NCI-H510A treated with DMSO at 0.1 percent for 48 hours (cell line): ENCODE measurements around the gene DEPP1.
"Not testable (repeated sequence)": the region's sequence is repeated elsewhere in the genome, so short reads cannot be mapped to it uniquely, and the experiment has no call there.

Experiments
- DNase-seq: peaks from one replicate; lab custom pipeline; 2025; lab: John Stamatoyannopoulos, UW

DEPP1 gene, protein sequence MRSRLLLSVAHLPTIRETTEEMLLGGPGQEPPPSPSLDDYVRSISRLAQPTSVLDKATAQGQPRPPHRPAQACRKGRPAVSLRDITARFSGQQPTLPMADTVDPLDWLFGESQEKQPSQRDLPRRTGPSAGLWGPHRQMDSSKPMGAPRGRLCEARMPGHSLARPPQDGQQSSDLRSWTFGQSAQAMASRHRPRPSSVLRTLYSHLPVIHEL

DNA sequence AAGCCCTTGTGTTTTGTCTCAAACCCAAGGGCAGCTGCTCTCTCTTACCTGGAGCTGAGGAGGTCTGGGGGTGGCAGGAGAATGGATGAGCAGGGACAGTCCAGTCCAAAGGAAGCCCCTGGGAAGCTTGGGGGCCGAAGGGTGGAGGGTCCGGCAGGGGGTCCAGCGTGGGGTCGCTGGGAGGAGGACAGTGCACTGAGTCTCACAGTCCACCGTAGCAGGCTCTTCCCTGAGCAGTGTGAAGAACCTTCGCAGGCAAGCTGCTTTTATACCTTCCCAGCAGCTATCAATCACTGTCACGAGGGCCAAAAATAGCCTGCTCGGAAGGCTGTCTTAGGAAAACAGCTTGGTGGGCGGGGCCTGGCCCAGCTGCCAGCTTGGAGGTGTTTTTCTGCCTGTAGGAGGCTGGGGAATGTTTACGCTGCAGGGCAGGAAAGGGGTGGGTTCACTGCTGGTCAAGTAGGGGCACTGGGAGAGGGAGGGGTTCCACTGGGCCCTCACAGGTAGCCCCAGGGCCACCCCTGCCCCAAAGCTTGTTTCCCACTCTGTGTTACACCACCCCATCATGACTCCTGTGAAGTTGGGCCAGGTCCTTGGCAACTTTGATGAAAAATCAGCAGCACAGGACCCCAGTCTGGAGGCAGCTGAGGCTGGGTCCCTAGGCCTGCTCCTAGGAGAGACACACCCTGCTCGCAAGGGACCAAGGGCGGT lies at the start of gene DEPP1:
TSS of gene DEPP1 (minus strand) at position 240 of the 711 bp plus-strand sequence. CDS start 779 bp downstream, outside the sequence.
- peak; percentile 77 for DNase-seq

DNA sequence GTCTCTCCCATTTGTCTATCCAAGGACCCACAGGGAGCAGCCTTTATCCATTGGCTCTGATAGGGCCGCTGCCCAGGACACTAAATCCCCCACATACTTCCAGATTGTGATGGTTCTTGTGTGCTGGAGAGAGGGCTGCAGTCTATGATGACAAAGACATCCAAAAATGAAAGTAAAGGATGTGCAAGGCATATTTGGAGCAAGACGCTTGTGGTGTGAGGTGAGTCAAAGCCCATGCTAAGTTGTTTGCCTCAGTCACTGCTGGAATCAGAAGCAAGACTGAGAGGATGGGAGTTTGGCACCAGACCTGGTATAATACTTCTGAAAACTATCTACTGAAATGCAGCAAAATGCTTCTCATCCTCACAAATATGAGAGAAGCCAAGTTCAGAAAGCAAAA lies 44.8 kb upstream of the DEPP1 start:
- DNase-seq: no peak

DNA sequence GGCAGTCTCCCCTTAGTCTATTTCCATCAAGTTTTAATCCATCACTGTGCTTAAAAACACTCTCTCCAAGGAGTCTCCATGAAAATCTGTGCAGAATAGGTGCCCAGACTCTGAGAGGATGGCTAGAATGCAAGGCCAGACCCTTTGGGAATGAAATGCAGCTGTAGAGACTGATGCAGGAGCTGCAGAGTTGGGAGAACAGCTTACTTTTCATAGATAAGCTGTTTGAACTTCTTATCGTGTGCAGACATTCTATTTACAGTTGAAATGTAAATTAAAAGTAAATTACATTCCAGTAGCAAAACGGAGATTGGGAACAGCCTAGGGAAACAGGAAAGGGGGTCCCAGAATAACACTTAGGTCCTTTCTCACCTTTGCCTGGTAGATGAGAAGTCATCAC lies 37.0 kb upstream of the DEPP1 start:
- no peak for DNase-seq

DNA sequence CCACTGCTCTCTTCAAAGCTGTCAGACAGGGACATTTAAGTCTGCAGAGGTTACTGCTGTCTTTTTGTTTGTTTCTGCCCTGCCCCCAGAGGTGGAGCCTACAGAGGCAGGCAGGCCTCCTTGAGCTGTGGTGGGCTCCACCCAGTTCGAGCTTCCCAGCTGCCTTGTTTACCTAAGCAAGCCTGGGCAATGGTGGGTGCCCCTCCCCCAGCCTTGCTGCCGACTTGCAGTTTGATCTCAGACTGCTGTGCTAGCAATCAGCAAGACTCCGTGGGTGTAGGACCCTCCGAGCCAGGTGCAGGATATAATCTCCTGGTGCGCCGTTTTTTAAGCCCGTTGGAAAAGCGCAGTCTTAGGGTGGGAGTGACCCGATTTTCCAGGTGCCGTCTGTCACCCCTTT lies 35.9 kb upstream of the DEPP1 start:
- not testable (repeated sequence) for DNase-seq

DNA sequence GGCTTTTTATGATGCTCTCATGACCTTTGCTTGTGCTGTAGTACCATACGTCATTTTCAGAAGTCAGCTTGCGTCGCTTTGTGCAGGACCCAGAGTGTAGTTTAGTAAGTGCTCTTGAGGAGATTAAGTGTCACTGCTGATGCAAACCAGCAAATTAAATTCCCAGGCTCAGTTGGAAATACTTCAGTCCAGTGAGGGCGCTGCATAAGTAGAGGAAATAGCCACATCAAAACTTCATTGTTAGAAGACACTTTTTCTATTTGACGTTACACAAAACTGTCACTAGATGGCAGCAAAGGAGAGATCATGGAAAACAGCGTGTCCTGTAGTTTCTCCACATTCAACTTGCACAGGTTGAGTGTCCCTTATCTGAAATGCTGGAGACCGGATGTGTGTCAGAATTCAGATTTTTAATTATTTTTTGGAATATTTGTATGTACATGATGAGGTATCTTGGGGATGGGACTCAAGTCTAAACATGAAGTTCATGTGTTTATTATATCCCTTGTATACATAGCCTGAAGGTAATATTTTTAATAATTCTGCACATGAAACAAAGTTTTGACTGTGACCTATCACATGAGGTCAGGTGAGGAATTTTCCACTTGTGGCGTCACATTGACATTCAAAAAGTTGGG lies 30.0 kb upstream of the DEPP1 start:
- DNase-seq: peak; percentile 91

DNA sequence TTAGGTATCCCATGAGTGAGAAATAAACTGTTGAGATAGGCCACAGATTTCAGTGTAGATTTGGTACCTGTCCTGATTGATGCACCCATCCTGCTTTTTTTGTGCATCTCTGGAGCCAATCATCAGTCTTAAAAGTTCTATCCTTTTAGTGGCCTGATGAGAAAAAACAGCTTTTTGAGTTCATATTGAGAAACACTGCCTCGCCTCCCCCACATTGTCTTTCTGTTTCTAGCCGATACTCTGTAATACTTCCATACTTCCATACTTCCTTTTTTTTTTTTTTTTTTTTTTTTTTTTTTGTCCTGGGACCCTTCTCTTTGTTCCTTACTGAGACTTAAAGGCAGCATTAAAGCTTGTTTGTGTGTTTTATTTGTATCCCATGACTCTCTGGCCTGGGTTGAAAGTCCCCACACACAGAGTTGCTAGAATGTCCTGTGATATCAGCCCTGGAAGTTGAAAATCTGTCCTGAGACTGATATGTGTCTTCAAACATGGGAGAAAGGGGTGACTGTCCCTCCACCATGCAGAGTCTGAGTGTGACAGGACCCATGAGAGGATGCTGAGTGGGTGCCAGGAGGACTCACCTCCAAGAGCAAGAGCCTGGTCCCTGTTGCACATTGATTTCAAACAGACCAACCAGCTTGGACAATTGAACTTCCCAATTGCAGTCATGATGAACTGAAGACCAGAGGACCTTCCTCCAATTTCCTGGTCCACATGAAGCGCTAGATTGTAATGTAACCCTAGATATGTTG lies 27.8 kb upstream of the DEPP1 start:
- DNase-seq: no peak

DNA sequence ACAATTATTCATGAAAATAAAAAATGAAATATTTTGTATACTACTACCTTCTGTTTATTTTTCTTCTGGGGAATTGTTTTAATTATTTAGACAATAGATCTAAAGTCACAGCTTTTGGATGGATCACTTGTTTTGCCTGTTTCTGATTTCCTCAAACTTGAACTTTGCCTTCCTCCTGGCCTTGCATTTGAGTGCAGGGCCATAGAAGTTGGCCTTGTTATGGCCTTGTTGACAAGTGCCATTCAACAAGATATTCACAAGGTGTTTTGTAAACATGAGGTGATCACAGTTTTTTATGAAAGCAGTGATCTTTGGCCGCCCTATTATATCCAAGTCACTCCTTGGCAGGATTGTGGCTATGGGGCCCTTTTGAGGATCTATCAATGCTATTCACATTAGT lies 26.7 kb upstream of the DEPP1 start:
- DNase-seq: no peak

DNA sequence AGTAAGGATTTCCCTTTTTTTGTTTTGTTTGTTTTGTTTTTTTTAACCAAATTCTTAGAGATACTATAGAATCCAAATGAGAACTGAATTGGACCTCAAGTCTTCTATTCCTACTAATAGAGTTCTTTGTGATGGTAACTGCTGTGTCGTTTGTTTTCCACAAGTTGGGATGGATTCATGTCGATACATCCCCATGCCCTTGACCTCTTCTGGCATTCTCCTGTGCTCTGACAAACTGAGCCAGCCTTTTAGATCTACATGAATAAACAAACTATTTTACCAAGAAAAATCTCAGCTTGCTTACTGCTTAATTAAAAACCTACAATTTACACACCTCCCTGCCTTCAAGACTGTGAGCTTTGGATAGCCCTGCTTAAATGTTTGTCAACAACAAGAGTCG lies 26.1 kb upstream of the DEPP1 start:
- no peak for DNase-seq

DNA sequence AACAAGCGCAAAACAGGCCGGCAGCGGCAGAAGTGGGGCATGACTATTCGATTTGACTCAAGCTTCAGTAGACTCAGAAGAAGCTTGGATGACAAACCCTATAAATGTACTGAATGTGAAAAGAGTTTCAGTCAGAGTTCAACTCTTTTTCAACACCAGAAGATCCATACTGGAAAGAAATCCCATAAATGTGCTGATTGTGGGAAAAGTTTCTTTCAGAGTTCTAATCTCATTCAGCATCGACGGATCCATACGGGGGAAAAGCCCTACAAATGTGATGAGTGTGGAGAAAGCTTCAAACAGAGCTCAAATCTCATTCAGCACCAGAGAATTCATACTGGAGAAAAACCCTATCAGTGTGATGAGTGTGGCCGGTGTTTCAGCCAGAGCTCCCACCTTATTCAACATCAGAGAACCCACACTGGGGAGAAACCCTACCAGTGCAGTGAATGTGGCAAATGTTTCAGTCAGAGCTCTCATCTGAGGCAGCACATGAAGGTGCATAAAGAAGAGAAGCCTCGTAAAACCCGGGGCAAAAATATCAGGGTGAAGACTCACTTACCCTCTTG lies 24.9 kb upstream of the DEPP1 start:
- no peak for DNase-seq

DNA sequence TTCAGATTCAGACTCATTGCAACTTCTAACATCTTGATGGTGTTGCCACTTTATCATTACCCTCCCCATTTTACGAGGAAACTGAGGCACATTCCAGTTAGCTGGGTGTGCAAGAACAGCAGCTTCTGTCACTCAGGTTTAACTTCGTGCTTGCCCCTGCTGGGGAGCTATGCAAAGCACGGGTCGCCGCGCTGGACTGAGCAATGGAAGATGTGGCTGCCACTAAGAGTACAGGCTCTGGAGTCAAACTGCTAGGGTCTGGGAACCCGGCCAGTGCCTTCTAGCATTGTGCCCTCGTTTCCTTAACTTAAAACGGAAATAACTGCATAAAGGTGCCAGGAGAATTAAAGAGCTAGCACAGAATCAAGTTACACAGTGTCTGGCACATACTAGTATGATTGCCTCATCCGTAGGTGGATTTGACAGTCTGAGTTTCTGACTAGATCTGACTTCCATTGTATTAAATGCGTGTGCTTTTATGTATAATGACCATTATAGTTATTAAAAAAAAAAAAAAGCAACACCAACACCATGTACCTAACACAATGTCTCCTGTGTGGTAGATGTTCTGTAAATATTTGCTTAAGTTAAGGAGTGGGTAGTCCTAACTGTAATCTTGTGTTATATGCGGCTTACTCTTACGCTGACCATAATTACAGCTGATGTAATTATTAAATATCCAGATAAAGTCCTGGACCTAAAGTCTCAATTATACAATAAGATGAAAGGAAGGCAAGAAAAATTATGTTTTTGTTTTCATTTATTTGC lies 23.0 kb upstream of the DEPP1 start:
- peak; percentile 45 for DNase-seq

DNA sequence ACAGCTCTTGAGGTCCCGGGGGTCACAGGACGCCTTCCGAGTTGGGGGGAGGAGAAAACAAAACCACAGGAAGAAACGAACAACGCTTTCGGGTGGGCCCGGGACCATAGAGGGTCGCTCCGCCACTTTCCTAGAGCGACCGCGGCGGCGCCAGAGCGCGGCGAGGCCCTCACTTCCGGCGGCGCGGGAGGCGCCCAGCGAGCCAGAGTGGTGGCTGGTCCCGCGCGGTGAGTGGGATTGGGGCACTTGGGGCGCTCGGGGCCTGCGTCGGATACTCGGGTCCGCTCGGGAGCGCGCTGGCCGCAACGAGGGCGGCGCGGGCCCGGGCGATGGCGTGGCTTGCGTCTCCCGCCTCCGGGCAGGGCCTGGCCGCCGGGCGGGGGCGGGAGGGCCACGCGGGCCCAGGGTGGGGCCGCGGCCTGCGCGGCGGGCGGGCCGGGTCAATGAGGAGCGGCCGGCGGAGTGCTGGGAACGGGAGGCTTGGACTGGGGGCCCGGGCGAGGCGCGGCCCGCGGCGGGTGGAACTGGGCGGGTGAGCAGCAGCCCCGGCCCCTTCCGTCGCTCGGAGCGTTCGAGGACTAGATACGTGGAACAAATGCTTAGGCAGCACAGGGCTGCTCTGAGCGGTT lies 22.3 kb upstream of the DEPP1 start, which contains the start of gene ZNF22:
TSS of gene ZNF22 (plus strand) at position 172 of the 629 bp plus-strand sequence. CDS start 2,446 bp downstream, outside the sequence.
- DNase-seq: peak; percentile 38

DNA sequence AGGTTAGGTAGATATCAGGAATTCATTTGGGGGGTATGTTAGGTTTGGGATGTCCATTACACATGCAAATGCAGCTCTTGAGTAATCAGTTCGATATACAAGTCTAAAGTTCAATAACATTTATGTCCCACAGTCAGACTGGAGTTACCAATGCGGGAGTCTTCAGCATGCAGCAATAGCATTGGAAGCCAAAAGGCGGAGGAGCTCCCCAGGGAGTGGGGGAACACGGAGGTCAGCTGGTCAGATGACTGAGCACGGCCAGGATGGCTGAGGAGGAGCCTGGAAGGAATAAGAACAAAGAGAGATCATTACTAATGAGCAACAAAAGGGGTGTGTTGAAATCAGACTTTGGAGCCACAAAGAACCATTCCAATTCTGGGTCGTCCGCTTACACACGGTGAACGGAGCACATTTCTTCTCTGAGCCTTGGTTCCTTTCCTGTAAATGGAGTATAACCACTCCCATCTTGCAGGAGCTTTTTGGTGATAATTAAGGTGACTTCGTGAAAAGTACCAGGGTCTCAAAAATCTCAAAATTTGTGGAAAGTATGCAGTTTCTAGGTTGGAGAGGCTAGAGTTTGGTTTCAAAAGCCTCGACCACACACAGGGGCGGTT lies 21.6 kb upstream of the DEPP1 start:
- DNase-seq: no peak

DNA sequence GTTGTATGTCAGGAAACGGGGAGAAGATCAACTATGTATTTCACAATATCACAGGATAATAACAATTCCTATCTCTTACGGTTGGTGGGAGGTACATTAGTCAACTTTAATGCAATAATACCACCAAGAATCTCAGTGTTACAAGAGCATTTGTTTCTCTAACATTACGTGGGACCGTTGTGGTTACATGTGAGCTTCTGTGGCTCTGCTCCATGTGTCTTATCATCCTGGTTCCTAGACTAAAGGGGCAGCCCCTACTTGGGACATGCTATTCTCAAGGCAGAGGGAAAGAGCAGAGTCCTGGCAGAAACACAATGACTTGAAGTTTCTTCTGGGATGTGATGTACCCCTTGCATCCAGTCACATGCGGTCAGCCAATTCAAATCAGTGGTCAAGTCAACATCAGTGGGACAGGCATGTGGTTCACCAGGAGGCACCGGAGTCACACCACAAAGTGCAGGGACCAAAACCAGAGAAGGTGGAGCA lies 19.6 kb upstream of the DEPP1 start:
- no peak for DNase-seq

DNA sequence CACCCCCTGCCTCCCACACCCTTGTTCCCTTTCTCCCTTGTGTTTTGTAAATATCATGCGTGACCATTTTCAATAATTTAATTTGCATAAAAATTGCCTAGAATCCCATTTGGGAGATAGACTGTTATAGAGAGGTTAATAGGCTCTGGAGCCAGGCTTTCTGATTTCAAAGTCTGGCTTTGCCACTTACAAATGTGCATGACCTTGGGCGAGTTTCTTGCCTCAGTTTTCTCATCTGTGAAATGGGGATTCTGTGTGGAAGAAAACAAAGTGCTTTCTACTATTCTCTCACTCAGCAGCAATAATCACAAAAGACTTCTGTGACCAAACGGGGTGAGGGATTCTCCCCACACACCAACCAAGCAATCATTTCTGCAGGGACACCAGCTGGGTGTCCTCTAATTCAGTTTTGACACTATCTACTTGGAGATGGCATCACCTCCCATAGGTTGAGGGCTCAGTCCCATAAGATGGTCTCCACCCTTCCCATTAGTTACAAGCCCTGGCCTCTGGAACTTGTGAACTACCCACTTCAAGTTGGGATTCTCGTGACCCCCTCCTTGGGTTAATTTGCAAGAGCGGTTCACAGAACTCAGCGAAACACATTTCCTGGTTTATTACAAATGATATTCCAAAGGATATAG lies 18.6 kb upstream of the DEPP1 start:
- no peak for DNase-seq

DNA sequence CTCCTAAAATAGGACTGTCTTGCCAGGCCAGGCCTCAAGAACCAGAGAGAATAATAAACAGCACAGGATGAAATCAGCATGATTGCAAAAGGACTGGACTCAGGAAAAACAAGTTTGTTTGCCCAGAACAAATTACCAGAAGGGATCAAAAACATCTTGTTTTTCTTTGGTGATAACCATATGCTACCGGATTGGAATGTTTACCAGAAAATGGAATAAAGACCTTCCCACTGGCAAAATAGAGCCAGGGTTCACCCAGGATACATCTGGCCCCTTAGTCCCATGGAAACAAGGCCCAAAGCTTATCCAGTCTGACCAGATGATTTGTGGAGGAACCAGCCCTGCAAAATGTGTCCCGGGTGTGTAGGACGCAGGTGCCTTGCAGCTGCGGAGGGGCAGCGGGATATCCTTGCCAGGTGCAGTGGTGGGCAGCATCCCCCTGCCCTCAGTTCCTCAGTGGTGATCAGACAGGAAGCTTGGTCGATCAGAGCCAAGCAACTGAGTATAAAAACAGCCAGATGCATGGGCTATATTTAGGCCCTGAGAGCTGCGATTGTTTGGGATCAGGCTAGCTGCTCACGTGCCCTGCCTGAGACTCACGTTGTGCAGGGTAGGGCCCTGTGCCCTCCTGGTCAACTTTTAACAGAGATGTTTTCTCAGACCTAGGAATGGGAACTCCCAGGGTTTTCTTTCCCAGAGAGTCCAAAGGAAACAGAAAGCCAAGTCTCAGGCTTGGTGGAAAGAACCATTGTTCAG lies 17.5 kb upstream of the DEPP1 start:
- DNase-seq: no peak

DNA sequence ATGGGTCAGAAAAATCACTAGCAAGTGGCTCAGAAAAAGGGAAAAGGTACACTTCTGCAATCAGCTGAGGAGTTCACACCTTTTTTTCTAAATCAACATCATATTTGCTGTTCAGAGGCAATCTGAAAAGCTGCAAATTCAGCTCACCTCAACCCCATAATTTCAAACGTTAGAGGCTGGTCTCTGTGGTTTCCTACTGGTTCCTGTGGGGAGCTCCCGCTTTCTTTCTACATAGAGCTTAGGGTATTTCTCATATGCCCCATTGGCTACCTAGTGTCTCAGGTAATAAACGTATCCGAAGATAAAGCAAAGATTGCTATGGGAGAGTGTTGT lies 16.9 kb upstream of the DEPP1 start:
- no peak for DNase-seq

DNA sequence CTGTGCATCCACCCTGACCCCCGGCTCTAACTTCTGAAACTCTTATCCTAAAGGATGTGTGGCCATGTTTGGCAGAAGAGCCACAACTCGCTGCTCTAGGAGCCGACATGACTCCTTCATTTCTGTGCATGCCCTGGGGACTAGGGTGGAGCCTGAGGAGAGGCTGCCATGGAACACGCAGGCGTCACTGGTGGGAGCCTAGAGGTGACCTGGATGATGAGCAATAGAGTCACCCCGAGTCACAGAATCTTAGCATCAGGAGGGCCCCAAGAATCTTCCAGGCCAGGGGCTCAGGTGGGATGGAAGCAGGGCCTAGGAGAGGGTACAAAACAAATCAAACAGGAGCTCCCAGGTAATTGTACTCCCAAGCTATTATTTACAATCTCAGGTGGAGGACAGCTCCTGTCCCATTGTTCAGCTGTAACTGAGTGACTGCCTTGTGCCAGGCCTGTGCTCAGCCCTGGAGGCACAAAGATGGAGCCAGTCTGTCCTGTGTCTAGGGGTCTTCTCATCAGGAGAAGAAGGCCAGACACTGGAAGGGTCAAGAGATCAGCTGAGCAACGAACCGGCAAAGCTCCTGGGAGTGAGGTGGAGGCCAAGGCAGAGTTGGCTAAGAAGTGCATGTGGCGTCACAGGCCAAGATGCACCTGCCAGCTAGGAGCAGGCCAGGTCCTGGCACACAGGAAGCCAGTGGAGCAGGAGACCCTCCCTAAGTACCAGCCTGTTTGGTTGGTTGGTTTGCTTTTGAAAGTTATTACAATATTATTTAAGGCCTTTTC lies 16.3 kb upstream of the DEPP1 start:
- no peak for DNase-seq
